GM19193 (cell line): ENCODE results near the gene NINL.

Experiments used
- POLR2A ChIP-seq: IDR thresholded peaks from 4 replicates; pipeline ENCODE4 v1.6.1; 2011; ENCODE audit not compliant: insufficient read depth, insufficient read length; ENCODE audit errors: extremely low read depth

The NINL gene

DNA sequence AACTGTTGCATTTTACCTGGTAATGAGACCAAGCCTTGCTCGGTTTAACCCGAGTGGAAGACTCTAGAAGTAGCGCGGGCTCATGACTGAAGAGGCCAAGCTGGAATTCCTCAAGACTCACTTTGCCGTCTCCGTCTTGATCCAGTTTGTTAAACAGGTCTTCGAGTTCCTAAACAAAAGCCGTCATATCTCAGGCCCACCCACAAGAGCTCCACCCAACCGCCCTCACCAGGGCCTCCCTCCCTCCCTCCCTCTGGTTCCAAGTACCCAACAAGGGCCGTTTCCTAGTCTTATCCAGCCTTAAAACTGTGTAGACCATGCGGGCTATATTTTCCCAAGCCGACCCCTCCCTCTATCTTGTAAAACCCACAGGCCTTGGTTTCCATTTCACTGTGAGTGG lies 81.4 kb downstream of the NINL start:
- TF ChIP-seq POLR2A = no peak

DNA sequence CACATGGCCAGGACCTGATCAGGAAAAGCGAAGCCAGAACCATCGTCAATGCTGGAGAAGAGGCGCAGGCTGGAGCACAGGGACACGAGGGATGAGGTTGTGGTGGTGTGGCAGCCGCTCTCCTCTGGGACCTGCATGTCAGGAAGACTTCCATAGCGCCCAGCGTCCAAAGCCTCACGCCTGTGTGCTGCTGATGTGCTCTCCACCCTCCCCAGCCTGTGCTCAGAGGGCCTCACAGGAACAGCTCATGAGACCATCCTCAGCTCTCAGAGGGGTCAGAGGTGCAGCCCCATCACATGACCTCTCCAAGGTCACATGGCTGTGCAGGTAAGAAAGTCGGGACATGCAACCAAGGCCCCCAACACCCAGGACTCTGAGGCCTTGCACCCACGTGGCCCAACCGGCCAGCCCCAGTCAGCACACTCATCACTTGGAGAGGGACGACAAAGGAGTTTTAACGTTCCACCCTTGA lies 84.4 kb downstream of the NINL start:
- TF ChIP-seq POLR2A = no peak

DNA sequence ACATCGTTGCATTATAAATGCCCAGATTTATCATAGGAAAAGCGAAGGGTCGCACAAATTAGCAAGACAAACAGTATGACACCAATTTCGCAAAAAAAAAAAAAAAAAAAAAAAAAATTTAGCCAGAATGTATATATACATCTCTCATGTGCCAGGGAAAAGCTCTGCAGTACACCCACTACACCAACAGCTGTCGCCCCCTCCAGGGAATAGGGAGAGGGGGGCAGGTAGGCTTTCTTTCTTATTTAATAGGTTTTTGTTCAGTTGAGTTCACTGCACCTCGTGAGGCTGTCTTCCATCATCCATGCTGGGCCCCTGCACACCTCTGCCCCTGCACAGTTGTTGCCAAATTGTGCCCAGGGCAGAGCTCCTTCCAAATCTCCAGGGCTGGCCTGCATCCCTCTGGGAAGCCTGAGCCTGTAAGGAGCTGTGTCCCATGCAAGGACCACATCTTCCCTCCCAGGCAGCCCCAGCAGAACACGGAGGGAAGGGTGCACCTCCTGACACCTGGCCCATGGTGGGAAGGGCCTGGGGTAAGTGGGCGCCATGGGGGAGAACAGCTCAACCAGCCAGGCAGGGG lies 85.4 kb downstream of the NINL start:
- TF ChIP-seq POLR2A = no peak

DNA sequence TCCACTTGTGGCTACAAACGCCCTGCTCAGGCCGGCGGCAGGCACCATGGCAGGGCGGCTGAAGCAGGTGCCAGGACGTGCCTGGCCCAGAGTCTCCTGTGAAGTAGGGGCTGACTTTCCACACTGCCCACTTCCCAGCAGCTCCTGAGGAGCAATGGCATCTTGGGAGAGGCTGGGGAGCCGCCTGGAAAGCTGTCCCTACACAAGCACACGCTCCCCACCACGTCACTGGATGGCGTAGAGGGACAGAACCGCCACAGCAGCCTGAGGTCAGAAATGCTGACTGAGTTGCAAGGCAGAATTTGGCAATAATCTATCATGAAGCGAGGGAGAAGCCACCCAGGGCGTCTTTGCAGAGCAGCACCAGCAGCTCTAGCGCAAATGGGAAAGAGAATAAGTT lies 86.3 kb downstream of the NINL start:
- TF ChIP-seq POLR2A = no peak

DNA sequence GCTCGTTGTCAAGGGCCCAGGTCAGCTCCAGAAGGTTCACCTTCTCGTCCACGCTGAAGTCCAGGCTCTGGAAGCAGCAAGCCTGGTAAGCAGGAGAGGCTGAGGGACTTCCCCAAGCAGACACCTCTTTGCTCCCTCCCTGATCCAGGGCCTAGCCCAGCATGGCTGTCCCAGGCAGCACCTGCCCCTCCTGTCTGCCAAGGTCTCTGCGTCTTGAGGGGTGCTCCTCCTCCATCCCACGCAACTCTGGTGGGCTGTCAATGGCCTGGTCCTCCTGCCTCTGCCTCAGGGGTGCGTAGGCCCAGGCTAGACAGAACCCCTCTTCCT lies 87.1 kb downstream of the NINL start:
- TF ChIP-seq POLR2A = no peak

DNA sequence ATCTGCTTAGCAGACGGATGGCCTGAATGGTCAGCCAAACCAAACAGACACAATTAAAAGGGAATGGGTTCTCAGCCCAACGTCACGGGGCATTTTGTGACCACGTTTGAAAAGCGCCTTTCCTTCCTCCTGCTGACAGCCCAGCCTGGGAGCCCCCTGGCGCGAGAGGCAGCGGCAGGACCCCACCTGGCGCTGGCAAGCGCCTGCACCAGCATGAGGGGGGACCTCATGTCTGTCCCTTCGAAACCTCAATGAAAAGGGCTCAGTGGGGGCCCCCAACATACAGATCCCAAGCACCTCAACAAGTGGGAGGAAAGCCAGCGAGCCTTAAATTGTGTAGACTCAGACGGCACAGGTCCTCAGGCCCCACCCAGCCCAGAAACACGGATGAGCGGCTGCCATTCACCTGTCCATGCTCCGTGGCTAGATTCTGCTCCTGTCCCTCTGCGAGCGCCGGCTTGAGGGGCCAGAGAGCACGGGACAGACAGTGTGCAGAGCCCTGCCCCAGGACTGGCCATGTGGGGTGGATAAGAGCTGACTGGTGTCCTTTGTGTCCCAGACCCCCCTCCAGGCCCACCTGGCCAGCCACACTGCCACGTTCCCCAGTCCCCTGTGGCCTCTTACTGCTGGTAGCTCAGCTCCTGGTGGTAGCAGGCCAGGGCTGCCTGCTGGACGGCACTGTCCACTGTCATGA lies 87.6 kb downstream of the NINL start:
- no peak for TF ChIP-seq POLR2A

DNA sequence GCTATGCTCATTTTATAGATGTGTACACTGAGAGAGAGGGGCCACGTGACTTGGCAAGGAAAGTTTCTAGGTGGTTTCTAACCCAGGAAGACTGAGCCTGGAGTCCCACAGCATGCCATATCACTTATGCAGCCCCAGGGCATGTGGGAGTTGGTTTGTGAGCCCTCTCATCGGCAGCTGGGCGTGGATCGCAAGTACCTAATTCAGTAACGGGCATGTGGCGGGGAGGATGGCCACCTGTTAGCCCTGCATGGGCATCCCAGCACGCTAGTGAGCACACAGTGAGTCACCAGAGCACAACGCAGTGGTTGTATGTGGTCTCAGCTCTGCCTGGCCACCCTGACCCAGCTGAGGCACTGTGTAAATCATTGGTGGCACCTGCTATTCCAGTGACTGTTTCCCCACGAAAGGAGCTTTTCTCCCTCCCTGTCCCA lies 88.3 kb downstream of the NINL start:
- no peak for TF ChIP-seq POLR2A

DNA sequence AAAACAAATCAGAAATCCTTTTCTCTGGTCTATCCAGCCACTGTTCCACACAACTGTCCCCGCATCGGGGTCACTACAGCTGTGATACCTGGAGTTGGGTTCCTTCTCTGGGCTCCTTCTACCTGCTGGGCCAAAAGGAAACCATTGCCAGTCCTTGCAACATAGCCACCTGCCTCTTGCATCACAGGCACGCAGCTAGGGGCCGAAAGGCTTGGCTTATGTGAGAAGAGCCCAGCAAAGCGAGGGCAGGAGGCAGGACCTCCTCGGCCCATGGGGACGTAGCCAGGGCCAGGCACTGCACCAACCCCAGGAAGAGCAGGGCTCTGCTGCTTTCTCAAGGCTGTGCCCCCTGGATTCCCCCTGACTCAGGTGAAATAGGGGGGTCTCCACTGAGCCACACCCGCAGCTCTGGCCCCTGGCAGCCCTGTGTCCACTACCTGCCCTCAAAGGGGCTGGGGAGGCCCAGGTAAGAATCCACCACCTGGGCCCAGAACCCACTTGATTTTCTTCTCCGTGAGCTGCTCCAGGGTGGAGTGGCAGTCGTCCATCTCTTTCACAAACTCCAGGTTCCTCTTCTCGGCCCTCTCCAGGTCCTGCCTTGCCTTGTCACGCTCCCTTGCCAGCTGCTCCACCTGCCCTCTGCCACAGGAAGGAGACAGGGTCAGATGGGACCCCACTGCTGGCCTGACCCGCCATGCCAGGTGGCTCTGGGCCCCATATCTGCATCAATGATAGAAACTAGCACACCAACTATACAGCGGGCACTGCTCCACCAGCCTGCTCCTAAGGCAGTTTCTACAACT lies 89.0 kb downstream of the NINL start:
- TF ChIP-seq POLR2A = no peak

DNA sequence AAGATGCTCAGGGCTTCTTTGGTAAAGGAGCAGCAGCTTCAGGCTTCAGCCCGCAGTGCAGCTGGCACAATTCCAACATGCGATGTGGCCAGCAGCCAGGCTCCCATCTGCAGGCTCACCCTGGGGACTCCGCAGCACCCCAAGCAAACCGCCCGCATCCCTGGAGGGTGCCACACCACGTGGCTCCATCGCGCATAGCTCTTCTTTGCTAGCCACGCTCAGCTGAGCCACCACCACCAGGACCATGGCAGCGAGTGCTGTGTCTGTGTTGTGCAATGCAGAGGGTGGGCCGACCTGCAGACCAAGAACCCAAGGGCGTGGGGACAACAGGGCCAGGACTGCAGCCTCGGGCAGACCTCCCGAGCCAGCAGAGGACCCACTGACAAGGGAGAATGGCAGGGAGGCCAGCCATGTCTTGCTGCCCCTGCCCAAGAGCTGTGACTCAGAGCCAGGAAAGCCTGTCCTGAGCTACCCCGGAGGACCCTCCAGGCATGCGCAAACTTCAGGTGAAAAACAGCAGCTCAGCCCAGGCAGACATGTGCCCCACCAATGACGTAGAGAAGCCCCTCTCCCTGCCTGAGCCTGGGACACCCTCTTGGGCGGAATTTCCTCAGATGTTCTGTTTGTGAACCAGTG lies 90.0 kb downstream of the NINL start:
- TF ChIP-seq POLR2A = no peak

DNA sequence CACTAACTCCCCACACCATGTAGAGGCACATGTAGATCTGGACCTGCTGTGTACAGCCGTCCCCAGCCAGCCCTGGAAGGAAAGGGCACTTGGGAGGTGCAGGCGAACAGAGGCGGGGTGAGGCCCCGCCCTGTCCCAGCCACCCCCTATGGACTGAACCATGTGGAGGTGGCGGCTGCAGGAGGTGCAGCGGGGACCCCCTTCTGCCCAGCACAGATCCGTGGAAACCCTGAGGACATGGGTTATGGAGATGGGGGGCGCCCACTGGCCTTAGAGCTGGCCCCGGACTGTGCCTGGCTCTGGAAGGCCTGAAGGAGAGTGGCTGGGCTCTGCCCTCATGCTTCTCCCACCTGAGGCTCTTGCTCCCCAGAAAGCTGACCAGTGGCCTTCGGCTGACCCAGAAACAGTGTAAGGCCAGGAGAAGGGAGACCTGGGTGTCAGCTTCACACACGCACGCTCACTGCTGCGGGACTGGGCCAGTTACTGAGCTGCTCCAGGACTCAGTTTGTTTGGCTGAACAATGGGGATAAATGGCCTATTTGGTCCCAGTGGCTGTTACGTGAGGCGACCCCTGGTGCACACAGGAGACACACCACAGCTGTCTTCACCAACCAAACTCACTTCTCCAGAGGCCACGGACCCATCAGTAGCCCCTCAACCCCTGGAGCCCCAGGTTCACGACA lies 90.7 kb downstream of the NINL start:
- TF ChIP-seq POLR2A = no peak

DNA sequence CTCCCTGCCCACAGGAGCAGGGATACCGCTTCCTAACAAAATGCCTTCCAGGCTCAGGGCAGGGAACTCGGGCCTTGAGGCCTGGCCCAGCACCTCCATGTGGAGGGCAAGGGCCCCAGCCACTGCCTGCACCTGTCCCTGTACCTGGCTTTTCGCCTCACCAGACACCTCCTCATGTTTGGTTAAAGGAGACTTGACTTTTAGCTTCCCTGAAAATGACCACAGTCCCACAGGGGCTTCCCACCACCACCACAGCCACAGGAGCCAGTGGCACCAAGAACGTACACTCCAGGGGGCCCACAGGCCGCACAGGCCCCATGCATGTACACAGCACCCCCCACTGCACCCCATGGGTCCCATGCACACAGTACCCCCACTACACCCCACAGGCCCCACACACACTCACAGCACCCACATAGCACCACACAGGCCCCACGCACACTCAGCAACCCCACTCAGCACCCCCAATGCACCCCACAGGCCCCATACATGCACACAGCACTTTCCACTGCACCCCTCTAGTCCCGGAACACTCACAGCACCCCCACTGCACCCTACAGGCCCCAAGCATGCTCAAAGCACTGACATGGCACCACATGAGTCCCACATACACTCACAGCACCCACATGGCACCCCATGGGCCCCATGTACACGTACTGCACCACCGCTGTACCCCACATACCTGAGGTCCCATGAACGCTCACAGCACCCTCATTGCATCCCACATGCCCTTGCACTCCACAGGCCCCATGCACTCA lies 91.4 kb downstream of the NINL start:
- no peak for TF ChIP-seq POLR2A

DNA sequence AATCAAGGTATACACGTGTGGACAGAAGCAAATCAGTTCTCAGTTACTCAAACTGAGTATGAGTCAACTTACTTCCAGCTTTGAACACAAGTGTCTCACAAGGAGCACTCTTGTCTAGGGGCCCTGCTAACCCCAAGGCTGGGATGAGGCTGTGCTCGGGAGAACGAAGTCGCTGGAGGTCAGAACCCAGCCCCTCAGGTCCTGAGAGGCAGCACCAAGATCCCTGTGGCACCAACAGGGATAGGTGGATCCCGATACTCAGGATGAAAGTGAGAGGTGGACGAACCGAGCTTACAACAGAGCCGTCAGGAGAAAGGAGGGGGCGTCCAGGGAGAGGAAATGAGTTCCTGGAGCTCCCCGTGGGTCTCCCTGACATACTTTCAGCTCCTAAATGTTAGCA lies 92.2 kb downstream of the NINL start:
- TF ChIP-seq POLR2A = no peak

DNA sequence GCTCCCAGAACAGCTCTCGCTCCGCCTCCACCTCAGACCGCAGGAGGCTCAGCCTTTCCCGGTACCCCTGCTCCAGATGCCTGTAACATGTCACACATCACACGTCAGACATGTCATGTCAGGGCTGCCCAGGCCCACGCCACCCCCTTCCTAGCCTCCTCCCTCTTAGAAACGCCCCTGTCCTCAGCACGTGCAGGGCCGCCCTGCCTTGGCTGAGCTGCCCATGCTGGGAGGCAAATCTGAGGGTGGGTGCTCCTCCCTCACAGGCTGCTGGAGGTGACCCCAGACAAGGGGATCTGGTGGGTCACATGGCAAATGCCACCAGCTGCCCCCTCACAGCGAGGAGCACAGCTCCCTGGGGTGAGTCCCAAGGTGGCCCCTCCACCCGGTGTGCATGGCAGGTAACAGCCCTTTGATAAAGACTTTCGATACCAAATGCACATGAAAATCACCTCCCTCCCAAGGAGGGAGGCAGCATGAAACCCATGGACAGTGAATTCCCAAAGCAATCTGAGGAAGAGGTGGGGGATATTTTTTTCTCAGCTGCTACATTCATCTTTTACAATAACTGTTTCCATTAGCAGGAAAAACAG lies 93.8 kb downstream of the NINL start:
- TF ChIP-seq POLR2A = no peak
